ENCODE results near the gene DACH1. TPM values are rescaled to one million over a fixed set of nuclear protein-coding genes. Genes with fewer than 3 reads are reported as not detected.

DACH1 gene
- total RNA-seq, 4 donors from 2014 or later, result 0.38 to 5.8 (median 2.5) TPM

DNA sequence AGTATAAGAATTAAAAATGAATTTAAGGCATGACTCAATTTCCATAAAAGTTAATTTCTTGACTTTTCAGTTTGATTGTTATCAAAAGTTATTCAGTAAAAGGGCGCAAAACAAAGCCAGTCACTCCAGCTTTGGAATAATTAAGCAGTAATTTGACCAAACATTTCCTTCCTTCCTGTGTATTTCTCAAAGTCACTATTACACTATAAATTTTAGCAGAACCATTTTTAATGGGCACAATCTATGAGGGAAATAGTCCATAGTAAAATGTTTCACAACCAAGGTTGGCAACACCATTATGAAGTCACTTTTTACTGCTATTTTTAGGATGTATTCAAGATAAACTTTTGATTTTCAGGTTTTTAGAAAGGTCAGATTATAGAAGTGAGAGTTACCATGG, 91.0 kb downstream of the DACH1 start:
- 70 to 84% methylated on average over 1 of the region's 1 CpG for WGBS, 2 donors

GRCh38 chr13:71774863-71775262, 92.1 kb downstream of the DACH1 start:
- 86 to 88% methylated on average over 4 of the region's 4 CpGs for WGBS, 2 donors
- TF ChIP-seq, protein P1, sequence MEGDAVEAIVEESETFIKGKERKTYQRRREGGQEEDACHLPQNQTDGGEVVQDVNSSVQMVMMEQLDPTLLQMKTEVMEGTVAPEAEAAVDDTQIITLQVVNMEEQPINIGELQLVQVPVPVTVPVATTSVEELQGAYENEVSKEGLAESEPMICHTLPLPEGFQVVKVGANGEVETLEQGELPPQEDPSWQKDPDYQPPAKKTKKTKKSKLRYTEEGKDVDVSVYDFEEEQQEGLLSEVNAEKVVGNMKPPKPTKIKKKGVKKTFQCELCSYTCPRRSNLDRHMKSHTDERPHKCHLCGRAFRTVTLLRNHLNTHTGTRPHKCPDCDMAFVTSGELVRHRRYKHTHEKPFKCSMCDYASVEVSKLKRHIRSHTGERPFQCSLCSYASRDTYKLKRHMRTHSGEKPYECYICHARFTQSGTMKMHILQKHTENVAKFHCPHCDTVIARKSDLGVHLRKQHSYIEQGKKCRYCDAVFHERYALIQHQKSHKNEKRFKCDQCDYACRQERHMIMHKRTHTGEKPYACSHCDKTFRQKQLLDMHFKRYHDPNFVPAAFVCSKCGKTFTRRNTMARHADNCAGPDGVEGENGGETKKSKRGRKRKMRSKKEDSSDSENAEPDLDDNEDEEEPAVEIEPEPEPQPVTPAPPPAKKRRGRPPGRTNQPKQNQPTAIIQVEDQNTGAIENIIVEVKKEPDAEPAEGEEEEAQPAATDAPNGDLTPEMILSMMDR (IDR thresholded peaks at IDR 0.05), result no peak
- no peak for TF ChIP-seq POLR2A (IDR thresholded peaks at IDR 0.05)
- intact Hi-C loops (cut with DNase I; ENCODE audit: low total_unique reads), result no loop called here
- no peak for DNase-seq (ENCODE audit: low spot score in 2 of 2)
- no peak overlapping the region for H3K4me3 ChIP-seq (ENCODE audit: low read depth, poor library complexity, severe bottlenecking)

More for the DNA sequence above, 91.0 kb downstream of the DACH1 start:
- TF ChIP-seq, protein P1 (IDR thresholded peaks at IDR 0.05), result no peak
- no peak for TF ChIP-seq POLR2A (IDR thresholded peaks at IDR 0.05)
- no peak for DNase-seq (ENCODE audit: low spot score in 2 of 2)
- no peak overlapping the region for H3K4me3 ChIP-seq (ENCODE audit: low read depth, poor library complexity, severe bottlenecking)
- intact Hi-C loops (cut with DNase I; ENCODE audit: low total_unique reads), result no loop called here

DNA sequence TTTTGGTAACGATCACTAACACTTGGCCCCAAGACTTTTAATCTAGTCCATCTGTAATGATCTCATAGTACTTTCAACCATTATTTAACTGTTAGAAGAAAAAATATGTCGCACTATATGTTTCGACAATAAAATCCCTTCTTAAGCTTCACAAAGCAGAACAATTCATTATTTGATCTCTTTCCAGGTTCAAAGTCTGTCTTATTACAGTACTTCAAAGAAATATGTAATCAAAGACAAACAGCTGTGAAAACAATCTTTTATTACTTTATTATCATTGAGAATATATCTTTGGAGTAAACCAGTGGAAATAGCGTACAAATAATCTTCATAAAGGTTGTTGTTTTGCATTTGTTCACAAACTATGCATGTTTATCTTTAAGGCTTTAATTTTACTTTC, 93.5 kb downstream of the DACH1 start:
- no peak overlapping the region for H3K4me3 ChIP-seq (ENCODE audit: low read depth, poor library complexity, severe bottlenecking)
- WGBS, 2 donors, result 42 to 53% methylated on average over 4 of the region's 4 CpGs
- intact Hi-C loops (cut with DNase I; ENCODE audit: low total_unique reads), result no loop called here
- TF ChIP-seq, protein P1 (IDR thresholded peaks at IDR 0.05), result no peak
- no peak for TF ChIP-seq POLR2A (IDR thresholded peaks at IDR 0.05)
- DNase-seq (ENCODE audit: low spot score in 2 of 2), result no peak

- 30 to 31% methylated on average over 1 of the region's 1 CpG for WGBS, 2 donors
- DNase-seq (ENCODE audit: low spot score in 2 of 2), result no peak
- no peak overlapping the region for H3K4me3 ChIP-seq (ENCODE audit: low read depth, poor library complexity, severe bottlenecking)
- intact Hi-C loops (cut with DNase I; ENCODE audit: low total_unique reads), result no loop called here
- TF ChIP-seq, protein P1 (IDR thresholded peaks at IDR 0.05), result no peak
- no peak for TF ChIP-seq POLR2A (IDR thresholded peaks at IDR 0.05)
Measured at GRCh38 chr13:71772361-71772760, 94.6 kb downstream of the DACH1 start.

- DNase-seq (ENCODE audit: low spot score in 2 of 2), result no peak
- intact Hi-C loops (cut with DNase I; ENCODE audit: low total_unique reads), result no loop called here
- WGBS, 2 donors, result 88 to 96% methylated on average over 2 of the region's 2 CpGs
Measured at GRCh38 chr13:71771144-71771543, 95.9 kb downstream of the DACH1 start.

DNA sequence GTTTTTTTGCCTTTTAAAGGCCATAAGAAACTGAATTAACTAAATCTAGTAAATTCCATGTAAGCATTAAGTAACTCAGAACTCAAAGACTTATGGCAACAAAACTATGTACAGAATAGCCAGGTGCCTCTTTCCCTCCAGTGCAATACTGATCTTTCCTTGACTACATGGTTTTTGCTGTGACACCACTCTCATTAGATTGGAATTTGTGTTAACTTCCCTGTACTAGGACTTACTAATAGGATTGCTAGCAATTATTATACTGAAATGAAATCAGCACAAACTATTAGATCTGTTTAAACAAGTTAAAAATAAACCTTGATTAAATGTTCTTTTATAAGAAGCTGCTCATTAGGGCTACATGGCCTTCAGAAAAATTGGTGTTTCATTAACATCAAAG, 96.3 kb downstream of the DACH1 start:
- intact Hi-C loops (cut with DNase I; ENCODE audit: low total_unique reads), result no loop called here
- H3K4me3 ChIP-seq (ENCODE audit: low read depth, poor library complexity, severe bottlenecking), result no peak overlapping the region
- no peak for DNase-seq (ENCODE audit: low spot score in 2 of 2)
- TF ChIP-seq, protein P1 (IDR thresholded peaks at IDR 0.05), result no peak
- TF ChIP-seq POLR2A (IDR thresholded peaks at IDR 0.05), result no peak

More at GRCh38 chr13:71771144-71771543, 95.9 kb downstream of the DACH1 start:
- no peak overlapping the region for H3K4me3 ChIP-seq (ENCODE audit: low read depth, poor library complexity, severe bottlenecking)
- TF ChIP-seq, protein P1 (IDR thresholded peaks at IDR 0.05), result no peak
- no peak for TF ChIP-seq POLR2A (IDR thresholded peaks at IDR 0.05)

Data from lower leg skin (tissue), 4 donors.